ENCODE data around the gene NONO.
"Not testable (repeated sequence)": the region's sequence is repeated elsewhere in the genome, so short reads cannot be mapped to it uniquely, and the experiment has no call there.

GRCh38 chrX:71349151-71349665 lies 65.8 kb downstream of the NONO start:
- TF ChIP-seq CTCF (IDR thresholded peaks at IDR 0.05; ENCODE audit: low read depth, low read length); EZH2phosphoT487 (IDR thresholded peaks at IDR 0.05; ENCODE audit: low read depth): not testable (repeated sequence)

Measured in OCI-LY3 (cell line).